Ishikawa (cell line): ENCODE results near the gene DIP2B.

Experiments used
- CEBPB ChIP-seq: IDR thresholded peaks from 2 replicates; pipeline ENCODE4 v1.6.1; 2012
- CREB1 ChIP-seq: IDR thresholded peaks from 2 replicates; pipeline ENCODE4 v1.6.1; 2012; ENCODE audit warnings: low read depth
- EGR1 ChIP-seq: IDR thresholded peaks from 2 replicates; pipeline ENCODE4 v1.6.1; 2012
- EP300 ChIP-seq: IDR thresholded peaks from 2 replicates; pipeline ENCODE4 v1.6.1; 2012; ENCODE audit warnings: borderline replicate concordance
- FOXM1 ChIP-seq: IDR thresholded peaks from 2 replicates; pipeline ENCODE4 v1.6.1; 2012; ENCODE audit warnings: low read depth, borderline replicate concordance
- NFIC ChIP-seq: IDR thresholded peaks from 2 replicates; pipeline ENCODE4 v1.6.1; 2012
- RAD21 ChIP-seq: IDR thresholded peaks from 2 replicates; pipeline ENCODE4 v1.6.1; 2012; ENCODE audit warnings: low read depth
- TAF1 ChIP-seq: IDR thresholded peaks from 2 replicates; pipeline ENCODE4 v1.6.1; 2012; ENCODE audit warnings: low read depth, mild to moderate bottlenecking
- TCF12 ChIP-seq: IDR thresholded peaks from 2 replicates; pipeline ENCODE4 v1.6.1; 2012; ENCODE audit warnings: low read depth
- TEAD4 ChIP-seq: IDR thresholded peaks from 2 replicates; pipeline ENCODE4 v1.6.1; 2012
- YY1 ChIP-seq: IDR thresholded peaks from 2 replicates; pipeline ENCODE4 v1.6.1; 2012; ENCODE audit warnings: low read depth
- ZBTB7A ChIP-seq: IDR thresholded peaks from 2 replicates; pipeline ENCODE4 v1.6.1; 2012; ENCODE audit warnings: low read depth
- TF ChIP-seq, protein P1 (sequence below): IDR thresholded peaks from 2 replicates; pipeline ENCODE4 v1.6.1; 2012
- TF ChIP-seq, protein P2 (sequence below): IDR thresholded peaks from 2 replicates; pipeline ENCODE4 v1.6.1; 2012; ENCODE audit warnings: low read depth, mild to moderate bottlenecking
- TF ChIP-seq, protein P3 (sequence below): IDR thresholded peaks from 2 replicates; pipeline ENCODE4 v1.6.1; 2012

DIP2B gene

DNA sequence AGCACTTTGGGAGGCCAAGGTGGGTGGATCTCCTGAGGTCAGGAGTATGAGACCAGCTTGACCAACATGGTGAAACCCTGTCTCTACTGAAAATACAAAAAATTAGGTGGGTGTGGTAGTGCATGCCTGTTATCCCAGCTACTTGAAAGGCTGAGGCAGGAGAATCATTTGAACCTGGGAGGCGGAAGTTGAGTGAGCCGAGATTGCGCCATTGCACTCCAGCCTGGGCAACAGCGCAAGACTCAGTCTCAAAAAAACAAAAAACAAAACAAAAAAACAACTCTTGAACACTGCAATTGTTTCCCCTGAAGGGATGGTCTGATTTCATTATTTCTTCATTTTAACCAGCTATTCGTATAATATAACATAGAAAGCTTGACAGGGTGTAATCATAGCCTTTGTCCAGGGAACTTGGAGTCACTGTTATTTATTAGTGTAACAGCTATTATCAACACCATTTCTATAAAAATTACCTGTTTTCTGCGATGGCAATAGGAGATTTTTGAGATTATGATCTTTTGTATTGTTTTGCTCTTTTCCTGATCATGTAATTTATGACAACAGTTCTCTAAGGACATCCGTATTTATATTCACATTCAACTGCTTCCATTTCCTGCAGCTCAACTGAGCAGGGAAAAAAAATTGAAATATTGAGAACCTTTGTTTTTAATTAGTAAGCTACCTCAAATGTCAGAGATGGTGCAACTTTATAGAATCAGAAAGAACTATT lies 94.7 kb downstream of the DIP2B start:
- TF ChIP-seq, protein P1, sequence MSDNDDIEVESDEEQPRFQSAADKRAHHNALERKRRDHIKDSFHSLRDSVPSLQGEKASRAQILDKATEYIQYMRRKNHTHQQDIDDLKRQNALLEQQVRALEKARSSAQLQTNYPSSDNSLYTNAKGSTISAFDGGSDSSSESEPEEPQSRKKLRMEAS = no peak
- no peak for TF ChIP-seq EGR1
- TF ChIP-seq FOXM1 = no peak
- TF ChIP-seq TAF1 = no peak
- TF ChIP-seq TEAD4 = no peak
- TF ChIP-seq YY1 = no peak
- no peak for TF ChIP-seq EP300
- TF ChIP-seq TCF12 = no peak
- TF ChIP-seq, protein P2, sequence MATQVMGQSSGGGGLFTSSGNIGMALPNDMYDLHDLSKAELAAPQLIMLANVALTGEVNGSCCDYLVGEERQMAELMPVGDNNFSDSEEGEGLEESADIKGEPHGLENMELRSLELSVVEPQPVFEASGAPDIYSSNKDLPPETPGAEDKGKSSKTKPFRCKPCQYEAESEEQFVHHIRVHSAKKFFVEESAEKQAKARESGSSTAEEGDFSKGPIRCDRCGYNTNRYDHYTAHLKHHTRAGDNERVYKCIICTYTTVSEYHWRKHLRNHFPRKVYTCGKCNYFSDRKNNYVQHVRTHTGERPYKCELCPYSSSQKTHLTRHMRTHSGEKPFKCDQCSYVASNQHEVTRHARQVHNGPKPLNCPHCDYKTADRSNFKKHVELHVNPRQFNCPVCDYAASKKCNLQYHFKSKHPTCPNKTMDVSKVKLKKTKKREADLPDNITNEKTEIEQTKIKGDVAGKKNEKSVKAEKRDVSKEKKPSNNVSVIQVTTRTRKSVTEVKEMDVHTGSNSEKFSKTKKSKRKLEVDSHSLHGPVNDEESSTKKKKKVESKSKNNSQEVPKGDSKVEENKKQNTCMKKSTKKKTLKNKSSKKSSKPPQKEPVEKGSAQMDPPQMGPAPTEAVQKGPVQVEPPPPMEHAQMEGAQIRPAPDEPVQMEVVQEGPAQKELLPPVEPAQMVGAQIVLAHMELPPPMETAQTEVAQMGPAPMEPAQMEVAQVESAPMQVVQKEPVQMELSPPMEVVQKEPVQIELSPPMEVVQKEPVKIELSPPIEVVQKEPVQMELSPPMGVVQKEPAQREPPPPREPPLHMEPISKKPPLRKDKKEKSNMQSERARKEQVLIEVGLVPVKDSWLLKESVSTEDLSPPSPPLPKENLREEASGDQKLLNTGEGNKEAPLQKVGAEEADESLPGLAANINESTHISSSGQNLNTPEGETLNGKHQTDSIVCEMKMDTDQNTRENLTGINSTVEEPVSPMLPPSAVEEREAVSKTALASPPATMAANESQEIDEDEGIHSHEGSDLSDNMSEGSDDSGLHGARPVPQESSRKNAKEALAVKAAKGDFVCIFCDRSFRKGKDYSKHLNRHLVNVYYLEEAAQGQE = no peak
- no peak for TF ChIP-seq NFIC
- TF ChIP-seq, protein P3, sequence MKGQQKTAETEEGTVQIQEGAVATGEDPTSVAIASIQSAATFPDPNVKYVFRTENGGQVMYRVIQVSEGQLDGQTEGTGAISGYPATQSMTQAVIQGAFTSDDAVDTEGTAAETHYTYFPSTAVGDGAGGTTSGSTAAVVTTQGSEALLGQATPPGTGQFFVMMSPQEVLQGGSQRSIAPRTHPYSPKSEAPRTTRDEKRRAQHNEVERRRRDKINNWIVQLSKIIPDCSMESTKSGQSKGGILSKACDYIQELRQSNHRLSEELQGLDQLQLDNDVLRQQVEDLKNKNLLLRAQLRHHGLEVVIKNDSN = no peak
- TF ChIP-seq CREB1 = no peak
- TF ChIP-seq ZBTB7A = no peak
- no peak for TF ChIP-seq CEBPB
- no peak for TF ChIP-seq RAD21

DNA sequence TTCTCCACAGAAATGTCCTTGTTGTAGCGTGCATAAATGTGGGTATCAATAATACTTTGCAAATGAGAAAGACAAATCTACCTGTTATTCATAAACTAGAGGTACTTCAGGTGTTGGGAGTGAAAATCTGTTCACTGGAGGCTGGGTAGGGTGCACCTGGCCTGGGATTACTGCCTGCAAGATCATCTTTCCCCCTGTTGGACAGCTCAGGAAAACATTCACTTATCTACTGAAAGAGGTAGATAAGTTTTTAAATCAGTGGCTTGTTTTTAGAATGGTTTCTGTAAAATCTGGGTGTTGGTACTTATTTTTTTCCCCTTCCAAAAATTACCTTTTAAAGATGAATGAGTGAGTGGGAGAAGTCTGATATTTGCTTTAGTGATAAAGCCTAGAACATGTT lies 95.6 kb downstream of the DIP2B start:
- no peak for TF ChIP-seq FOXM1
- no peak for TF ChIP-seq ZBTB7A
- TF ChIP-seq EGR1 = no peak
- TF ChIP-seq NFIC = no peak
- TF ChIP-seq, protein P2 = no peak
- no peak for TF ChIP-seq TAF1
- no peak for TF ChIP-seq TEAD4
- TF ChIP-seq EP300 = no peak
- no peak for TF ChIP-seq YY1

DNA sequence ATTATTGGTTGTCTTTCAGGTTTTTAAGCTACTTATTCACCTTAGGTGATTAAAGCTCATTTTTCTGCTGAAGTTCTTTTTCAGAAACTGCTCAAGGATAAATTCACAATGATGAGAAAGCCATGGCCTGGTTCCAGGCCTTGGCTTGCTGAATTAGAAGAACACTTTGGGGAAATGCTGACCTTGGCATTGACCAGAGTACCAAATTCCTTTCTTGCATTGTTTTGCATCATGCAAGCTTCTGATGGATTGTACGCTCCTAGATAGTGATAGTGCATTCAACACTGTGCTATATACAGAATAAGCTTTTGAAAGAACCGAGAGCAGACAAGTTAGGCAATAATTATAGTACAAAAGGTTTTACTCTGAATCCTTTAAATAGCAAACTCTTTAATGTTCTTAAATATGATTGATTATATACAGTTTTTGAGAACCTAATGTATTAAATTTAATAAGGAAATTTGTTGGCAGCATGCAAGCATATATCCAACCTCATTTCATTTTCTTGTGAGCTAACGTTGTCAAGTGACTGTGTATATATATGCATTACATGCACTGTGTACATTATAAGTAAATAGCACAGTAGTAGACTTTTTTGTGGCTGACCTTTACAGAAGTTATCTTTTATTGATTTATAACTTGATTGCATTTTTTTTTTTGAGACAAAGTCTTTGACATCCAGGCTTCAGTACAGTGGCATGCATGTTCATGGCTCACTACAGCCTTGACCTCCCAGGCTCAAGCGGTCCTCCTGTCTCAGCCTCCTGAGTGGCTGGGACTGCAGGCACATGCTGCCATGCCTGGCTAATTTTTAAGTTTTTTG lies 99.2 kb downstream of the DIP2B start:
- TF ChIP-seq CREB1 = no peak
- TF ChIP-seq RAD21 = no peak
- TF ChIP-seq FOXM1 = no peak
- TF ChIP-seq, protein P2 = no peak
- no peak for TF ChIP-seq TEAD4
- no peak for TF ChIP-seq TCF12
- TF ChIP-seq, protein P3 = no peak

DNA sequence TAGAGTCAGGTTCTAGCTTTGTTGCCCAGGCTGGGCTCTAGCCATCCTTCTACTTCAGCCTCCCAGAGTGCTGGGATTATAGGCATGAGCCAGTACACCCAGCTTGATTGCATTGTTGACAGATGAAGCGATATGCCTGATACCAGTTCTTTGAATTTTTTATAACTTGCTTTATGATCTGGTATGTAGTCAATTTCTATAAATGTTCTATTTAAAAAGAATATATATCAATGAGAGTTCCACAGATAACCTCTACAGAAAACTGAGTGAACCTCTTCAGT lies 99.8 kb downstream of the DIP2B start:
- TF ChIP-seq TCF12 (no peak), ZBTB7A (no peak), NFIC (no peak), CREB1 (no peak), CEBPB (no peak), EGR1 (no peak), TEAD4 (no peak), EP300 (no peak), RAD21 (no peak), YY1 (no peak), FOXM1 (no peak), TAF1 (no peak)
- TF ChIP-seq, protein P2 = no peak
- TF ChIP-seq, protein P1 = no peak
- TF ChIP-seq, protein P3 = no peak
